Esophagus squamous epithelium (tissue), 5 donors: ENCODE data around the gene MGAT4B. TPM values are rescaled to one million over a fixed set of nuclear protein-coding genes. Genes with fewer than 3 reads are reported as not detected.

Source experiments
- DNase-seq: peaks from one replicate; lab custom pipeline; 2025; lab: John Stamatoyannopoulos, UW
- H3K27ac ChIP-seq, 4 donors: fragments of 200-600 bp; sonication (generic); one replicate each; pipeline ENCODE4 v1.5.1; 2016 to 2019; ENCODE audit warnings: mild to moderate bottlenecking in 1 of 4
- H3K27me3 ChIP-seq, 4 donors: fragments of 200-600 bp; sonication (generic); 1 replicate in 3 of 4; 2 replicates in 1 of 4; pipeline versions ENCODE4 v1.5.1 to v1.6.0; 2017 to 2021; ENCODE audit warnings: antibody characterized with exemption in 1 of 4
- H3K36me3 ChIP-seq, 3 donors: fragments of 200-600 bp; sonication (generic); one replicate each; pipeline ENCODE4 v1.5.1; 2016 to 2019
- H3K4me1 ChIP-seq, 3 donors: fragments of 200-600 bp; sonication (generic); one replicate each; pipeline ENCODE4 v1.5.1; 2017 to 2019
- H3K4me3 ChIP-seq, 4 donors: fragments of 200-600 bp; sonication (generic); 1 replicate in 3 of 4; 2 replicates in 1 of 4; pipeline ENCODE4 v1.5.1; 2016 to 2019; ENCODE audit warnings: mild to moderate bottlenecking in 2 of 4, moderate library complexity in 1 of 4
- H3K9me3 ChIP-seq, 3 donors: fragments of 200-600 bp; sonication (generic); one replicate each; pipeline ENCODE4 v1.5.1; 2016 to 2019
- POLR2A ChIP-seq, 4 donors: fragments of 450-650 bp; IDR thresholded peaks; one replicate each; pipeline ENCODE4 v1.6.1; 2017; ENCODE audit warnings: antibody characterized with exemption in 4 of 4, mild to moderate bottlenecking in 4 of 4, moderate library complexity in 3 of 4
- WGBS, 2 donors: methylation state at CpG; one replicate each; pipeline ENCODE4 v1.1.5; 2018; 5-methylcytosine and 5-hydroxymethylcytosine counted together
- intact Hi-C: fragments of 100-400 bp; cut with DNase I; formaldehyde crosslinking; loops from one replicate; pipeline ENCODE4 v1.15.0; 2022
- total RNA-seq, 4 donors: library from RNA; depleted of rRNA; stranded (reverse); fragments of >200 nt; gene quantifications; one replicate each; pipeline ENCODE4 v1.1.0, GENCODE V29; 2016
- TF ChIP-seq, protein P1 (sequence below), 6 experiments: fragments of 450-650 bp in 4 of 6; fragments of 200-600 bp in 2 of 6; sonication (generic) in 2 of 6; IDR thresholded peaks; one replicate each; pipeline ENCODE4 v1.5.1; 2016 to 2019; ENCODE audit warnings: antibody characterized with exemption in 6 of 6, mild to moderate bottlenecking in 4 of 6, moderate library complexity in 4 of 6
- donor health status: DM: yes; HTN: yes; CAD: no.

MGAT4B gene
- total RNA-seq, 4 donors from 2014 or later, result 68.5 to 119 (median 87.7) TPM

DNA sequence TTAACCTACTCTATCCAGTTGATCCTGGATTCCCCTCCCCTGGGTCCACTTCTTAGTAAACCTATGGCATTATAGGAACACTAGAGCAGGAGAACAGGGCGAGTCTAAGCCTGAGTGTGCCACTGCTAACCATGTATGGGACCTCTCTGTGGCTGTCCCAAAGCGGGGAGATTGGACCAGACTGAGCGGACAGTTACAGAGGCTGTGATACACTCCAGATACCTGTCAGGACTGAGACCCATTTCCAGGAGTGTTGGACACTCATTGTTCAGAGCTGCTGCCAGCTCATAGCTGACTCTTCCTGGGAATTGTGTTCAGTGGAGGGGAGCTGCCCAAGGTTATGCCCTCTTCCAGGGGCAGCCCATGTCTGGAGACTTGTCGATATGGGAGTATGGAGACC is 24.8 kb downstream of the MGAT4B start:
- intact Hi-C loops, result no loop called here
- no peak overlapping the region for H3K27ac ChIP-seq
- WGBS, 2 donors, result 94% methylated on average over 2 of the region's 4 CpGs; no CpG with 5 or more reads in 1 of the 2 donors

DNA sequence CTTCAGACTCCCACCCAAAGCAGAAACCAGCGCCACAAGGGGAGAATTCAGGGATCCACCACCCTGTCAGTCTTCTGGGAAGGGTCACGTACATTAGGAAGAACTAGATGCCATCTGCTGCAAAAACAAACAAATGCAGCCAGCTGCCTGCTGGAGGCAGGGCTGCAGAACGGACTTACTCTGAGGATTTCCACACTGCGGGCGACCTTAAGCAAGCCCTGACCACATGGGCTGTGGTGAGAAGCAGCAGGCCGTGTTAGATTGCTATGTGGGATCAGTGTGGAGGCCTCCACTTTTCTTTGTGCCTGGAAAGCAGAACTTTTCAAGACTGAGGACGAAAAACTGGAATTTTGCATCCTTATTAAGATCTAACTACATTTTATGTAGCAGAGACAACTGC is 26.3 kb downstream of the MGAT4B start:
- no peak for DNase-seq
- Histone ChIP-seq H3K27me3 (no peaks in the 10 kb centered on the region), H3K4me1 (no peaks in the 10 kb centered on the region), H3K27ac (no peak overlapping the region), H3K36me3 (peaks cover 1 to 59% (median 5%) of the 10 kb centered on the region in 3 donors), H3K9me3 (no peaks in the 10 kb centered on the region), H3K4me3 (no peak overlapping the region)
- TF ChIP-seq, protein P1, sequence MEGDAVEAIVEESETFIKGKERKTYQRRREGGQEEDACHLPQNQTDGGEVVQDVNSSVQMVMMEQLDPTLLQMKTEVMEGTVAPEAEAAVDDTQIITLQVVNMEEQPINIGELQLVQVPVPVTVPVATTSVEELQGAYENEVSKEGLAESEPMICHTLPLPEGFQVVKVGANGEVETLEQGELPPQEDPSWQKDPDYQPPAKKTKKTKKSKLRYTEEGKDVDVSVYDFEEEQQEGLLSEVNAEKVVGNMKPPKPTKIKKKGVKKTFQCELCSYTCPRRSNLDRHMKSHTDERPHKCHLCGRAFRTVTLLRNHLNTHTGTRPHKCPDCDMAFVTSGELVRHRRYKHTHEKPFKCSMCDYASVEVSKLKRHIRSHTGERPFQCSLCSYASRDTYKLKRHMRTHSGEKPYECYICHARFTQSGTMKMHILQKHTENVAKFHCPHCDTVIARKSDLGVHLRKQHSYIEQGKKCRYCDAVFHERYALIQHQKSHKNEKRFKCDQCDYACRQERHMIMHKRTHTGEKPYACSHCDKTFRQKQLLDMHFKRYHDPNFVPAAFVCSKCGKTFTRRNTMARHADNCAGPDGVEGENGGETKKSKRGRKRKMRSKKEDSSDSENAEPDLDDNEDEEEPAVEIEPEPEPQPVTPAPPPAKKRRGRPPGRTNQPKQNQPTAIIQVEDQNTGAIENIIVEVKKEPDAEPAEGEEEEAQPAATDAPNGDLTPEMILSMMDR (IDR thresholded peaks at IDR 0.05), result no peak
- TF ChIP-seq POLR2A (IDR thresholded peaks at IDR 0.05), result no peak
- WGBS, 2 donors, result 57 to 78% methylated on average over 7 of the region's 7 CpGs
- intact Hi-C loops, result no loop called here

More for the DNA sequence above, 24.8 kb downstream of the MGAT4B start:
- no peak for DNase-seq
- Histone ChIP-seq H3K4me3 (no peak overlapping the region), H3K9me3 (no peaks in the 10 kb centered on the region), H3K36me3 (peaks cover 0 to 45% (median 0%) of the 10 kb centered on the region in 3 donors), H3K27me3 (no peaks in the 10 kb centered on the region), H3K4me1 (no peaks in the 10 kb centered on the region)
- TF ChIP-seq, protein P1 (IDR thresholded peaks at IDR 0.05), result no peak
- no peak for TF ChIP-seq POLR2A (IDR thresholded peaks at IDR 0.05)

DNA sequence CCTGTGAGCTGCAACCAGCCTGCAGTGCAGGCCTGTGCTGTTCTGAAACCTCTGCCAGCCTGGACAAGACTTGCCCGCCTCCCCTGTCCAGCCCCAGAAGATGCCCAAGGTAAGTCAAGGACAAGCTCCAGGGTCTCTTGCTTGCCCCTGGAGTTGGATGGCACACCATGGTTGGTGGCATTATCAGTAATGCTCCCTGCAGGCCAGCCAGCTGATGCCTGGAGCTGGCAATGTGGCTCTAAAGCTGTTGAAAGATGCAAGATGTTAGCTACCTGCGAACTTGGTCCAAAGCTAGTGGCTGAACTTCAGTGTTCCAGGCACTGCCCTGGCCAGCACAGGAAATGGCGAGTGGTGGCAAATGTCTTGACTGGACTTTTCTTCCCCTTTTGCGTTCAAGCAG is 26.8 kb downstream of the MGAT4B start:
- 86 to 92% methylated on average over 3 to 4 of the region's 4 CpGs for WGBS, 2 donors
- no peaks in the 10 kb centered on the region for H3K4me1 ChIP-seq
- H3K27ac ChIP-seq, result no peak overlapping the region
- peaks cover 5 to 65% (median 7%) of the 10 kb centered on the region in 3 donors for H3K36me3 ChIP-seq
- H3K27me3 ChIP-seq, result no peaks in the 10 kb centered on the region
- H3K9me3 ChIP-seq, result no peaks in the 10 kb centered on the region
- no peak overlapping the region for H3K4me3 ChIP-seq
- TF ChIP-seq, protein P1 (IDR thresholded peaks at IDR 0.05), result no peak
- no peak for TF ChIP-seq POLR2A (IDR thresholded peaks at IDR 0.05)
- no peak for DNase-seq
- intact Hi-C loops, result no loop called here

DNA sequence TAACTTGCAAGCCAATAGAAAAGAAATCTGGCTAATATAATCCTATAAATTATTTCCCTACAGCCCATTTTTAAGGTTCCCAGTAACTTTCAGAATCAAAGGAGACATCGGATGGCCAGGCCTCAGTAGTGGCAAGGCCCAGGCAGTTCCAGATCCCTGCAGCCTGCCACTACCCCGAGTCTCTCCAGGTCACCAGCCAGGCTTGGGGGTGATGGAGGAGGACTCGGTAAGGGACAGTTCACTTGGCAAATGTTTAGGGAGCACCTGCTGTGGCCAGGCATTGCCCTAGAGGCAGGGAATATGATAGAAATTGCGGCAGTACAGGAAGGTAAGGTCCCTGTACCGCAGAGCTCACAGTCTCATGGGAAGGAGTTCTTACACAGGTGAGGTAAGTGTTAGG is 28.1 kb downstream of the MGAT4B start:
- Histone ChIP-seq H3K4me1 (no peaks in the 10 kb centered on the region), H3K4me3 (no peak overlapping the region), H3K27me3 (no peaks in the 10 kb centered on the region), H3K9me3 (no peaks in the 10 kb centered on the region), H3K27ac (no peak overlapping the region), H3K36me3 (peaks cover 12 to 77% (median 18%) of the 10 kb centered on the region in 3 donors)
- no peak for DNase-seq
- no peak for TF ChIP-seq POLR2A (IDR thresholded peaks at IDR 0.05)
- TF ChIP-seq, protein P1 (IDR thresholded peaks at IDR 0.05), result no peak
- 76 to 95% methylated on average over 5 of the region's 5 CpGs for WGBS, 2 donors
- intact Hi-C loops, result no loop called here

DNA sequence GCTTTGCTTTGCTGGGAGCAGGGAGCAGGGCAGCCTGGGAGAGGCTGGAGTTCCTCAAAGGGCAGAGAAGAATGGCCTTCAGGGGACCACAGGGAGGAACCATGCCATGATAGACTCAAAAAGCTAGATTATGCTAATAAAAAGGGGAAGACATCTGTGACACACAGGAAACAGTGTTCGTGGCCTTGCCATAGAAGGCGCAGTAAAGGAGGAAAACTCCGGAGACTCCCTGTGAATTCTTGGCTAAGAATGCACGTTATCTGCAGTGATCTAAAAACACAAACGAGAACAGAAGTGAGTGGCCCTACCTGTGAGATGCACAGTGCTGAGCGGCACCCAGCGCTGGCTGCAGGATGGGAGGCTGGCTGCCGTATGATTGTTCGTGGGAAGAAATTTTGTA is 28.8 kb downstream of the MGAT4B start:
- H3K4me3 ChIP-seq, result no peak overlapping the region
- H3K27ac ChIP-seq, result no peak overlapping the region
- TF ChIP-seq POLR2A (IDR thresholded peaks at IDR 0.05), result no peak
- TF ChIP-seq, protein P1 (IDR thresholded peaks at IDR 0.05), result no peak
- no peaks in the 10 kb centered on the region for H3K27me3 ChIP-seq
- intact Hi-C loops, result no loop called here
- no peaks in the 10 kb centered on the region for H3K9me3 ChIP-seq
- DNase-seq, result no peak
- H3K4me1 ChIP-seq, result no peaks in the 10 kb centered on the region
- 77 to 78% methylated on average over 9 of the region's 9 CpGs for WGBS, 2 donors
- peaks cover 12 to 84% (median 23%) of the 10 kb centered on the region in 3 donors for H3K36me3 ChIP-seq
